B cell (primary cell): ENCODE data around the gene HSF4. TPM values are rescaled to one million over a fixed set of nuclear protein-coding genes. Genes with fewer than 3 reads are reported as not detected.

Experiments
- ATAC-seq: fragments of 200-7000 bp; cut with Tn5 transposase; one replicate; pipeline ENCODE4 v1.10.0; 2021; ENCODE audit warnings: low read depth, mild to moderate bottlenecking, moderate number of reproducible peaks, moderate library complexity
- CTCF ChIA-PET: fragments of 350-600 bp; sonication (Branson Sonifier 250); formaldehyde crosslinking; loops from one replicate; lab custom pipeline; 2021; ENCODE audit warnings: antibody characterized with exemption, inconsistent platforms; lab: Charles Lee
- POLR2A ChIA-PET: fragments of 350-600 bp; sonication (Branson Sonifier 250); formaldehyde crosslinking; loops from one replicate; lab custom pipeline; 2021; ENCODE audit warnings: antibody characterized with exemption; lab: Charles Lee
- DNase-seq: peaks from one replicate; pipeline ENCODE4 v3.0.0; 2013
- H2AFZ ChIP-seq: 2 replicates; pipeline ENCODE4 v1.6.1; 2012; ENCODE audit warnings: mild to moderate bottlenecking, low read depth, low read length; ENCODE audit not compliant: insufficient read depth, poor library complexity, severe bottlenecking
- H3K27ac ChIP-seq, 2 donors: 1 replicate in 1 of 2; 2 replicates in 1 of 2; pipeline ENCODE4 v1.5.1; 2012 to 2013; ENCODE audit warnings: low read length in 2 of 2, mild to moderate bottlenecking in 2 of 2, moderate library complexity in 1 of 2
- H3K27me3 ChIP-seq, 4 experiments: fragments of 200-600 bp in 1 of 4; sonication (generic) in 1 of 4; replicated peaks in 1 of 4; 1 replicate in 2 of 4; 2 replicates in 2 of 4; pipeline versions ENCODE4 v1.6.1 to v1.7.0; 2013 to 2016; ENCODE audit warnings: low read length in 3 of 4, mild to moderate bottlenecking in 2 of 4, mixed read lengths in 1 of 4, moderate library complexity in 1 of 4; ENCODE audit not compliant: insufficient read depth in 4 of 4, control insufficient read depth in 3 of 4; ENCODE audit errors: control extremely low read depth in 1 of 4
- H3K36me3 ChIP-seq, 2 experiments: replicated peaks in 1 of 2; 1 replicate in 1 of 2; 2 replicates in 1 of 2; pipeline versions ENCODE4 v1.6.1 to v1.7.1; 2013; ENCODE audit warnings: low read length in 1 of 2; ENCODE audit not compliant: insufficient read depth in 2 of 2, control insufficient read depth in 1 of 2; ENCODE audit errors: control extremely low read depth in 1 of 2, extremely low read depth in 1 of 2
- H3K4me1 ChIP-seq, 2 donors: fragments of 200-600 bp in 1 of 2; sonication (generic) in 1 of 2; 1 replicate in 1 of 2; 2 replicates in 1 of 2; pipeline versions ENCODE4 v1.5.1 to v1.6.1; 2013 to 2017; ENCODE audit warnings: low read length in 2 of 2; ENCODE audit not compliant: control insufficient read depth in 2 of 2, insufficient read depth in 2 of 2
- H3K4me2 ChIP-seq: replicated peaks from 2 replicates; pipeline ENCODE3; 2012; ENCODE audit warnings: mild to moderate bottlenecking, low read depth, low read length; ENCODE audit not compliant: poor library complexity, severe bottlenecking
- H3K4me3 ChIP-seq, 5 experiments: fragments of 200-600 bp in 1 of 5; sonication (generic) in 1 of 5; 1 replicate in 3 of 5; 2 replicates in 2 of 5; pipeline versions ENCODE4 v1.5.1 to v1.7.0; 2011 to 2016; ENCODE audit warnings: low read length in 4 of 5, mild to moderate bottlenecking in 4 of 5, low read depth in 2 of 5, control low read depth in 1 of 5, moderate library complexity in 1 of 5; ENCODE audit not compliant: insufficient read depth in 1 of 5; ENCODE audit errors: control extremely low read depth in 1 of 5, extremely low read depth in 1 of 5
- H3K79me2 ChIP-seq: fragments of 200-600 bp; sonication (generic); one replicate; pipeline ENCODE4 v1.6.0; 2016; ENCODE audit warnings: low read length; ENCODE audit not compliant: control insufficient read depth, insufficient read depth
- H3K9ac ChIP-seq: fragments of 200-600 bp; sonication (generic); 2 replicates; pipeline ENCODE4 v1.6.1; 2017; ENCODE audit warnings: mild to moderate bottlenecking, low read length, moderate library complexity
- H3K9me3 ChIP-seq, 3 donors: one replicate each; pipeline versions ENCODE4 v1.6.1 to v1.7.1; 2013; ENCODE audit warnings: low read length in 2 of 3; ENCODE audit not compliant: control insufficient read depth in 2 of 3, insufficient read depth in 1 of 3; ENCODE audit errors: control extremely low read depth in 1 of 3
- H4K20me1 ChIP-seq: 2 replicates; pipeline ENCODE4 v1.6.0; 2012; ENCODE audit warnings: mild to moderate bottlenecking, low read length; ENCODE audit not compliant: insufficient read depth, control insufficient read depth, poor library complexity, severe bottlenecking
- H3K27ac Mint-ChIP-seq: one replicate; pipeline ENCODE4 v1.8.0; 2021; ENCODE audit warnings: mixed read lengths
- H3K27me3 Mint-ChIP-seq: one replicate; pipeline ENCODE4 v1.8.0; 2021; ENCODE audit warnings: mixed read lengths
- H3K4me1 Mint-ChIP-seq: one replicate; pipeline ENCODE4 v1.8.0; 2021; ENCODE audit warnings: mixed read lengths
- H3K4me3 Mint-ChIP-seq: one replicate; pipeline ENCODE4 v1.8.0; 2021; ENCODE audit warnings: mixed read lengths
- H3K9me3 Mint-ChIP-seq: one replicate; pipeline ENCODE4 v1.8.0; 2022; ENCODE audit warnings: mixed read lengths; ENCODE audit not compliant: insufficient read depth
- EZH2 ChIP-seq: IDR thresholded peaks from 2 replicates; pipeline ENCODE4 v1.6.1; 2012; ENCODE audit warnings: borderline replicate concordance, low read depth, mild to moderate bottlenecking, moderate library complexity, low read length; ENCODE audit not compliant: insufficient read depth, poor library complexity, severe bottlenecking
- WGBS: methylation state at CpG from one replicate; pipeline ENCODE4 v1.1.5; 2013; ENCODE audit warnings: missing lambda C conversion rate; ENCODE audit not compliant: insufficient coverage; 5-methylcytosine and 5-hydroxymethylcytosine counted together
- intact Hi-C: fragments of 100-400 bp; cut with micrococcal nuclease; formaldehyde crosslinking; loops from one replicate; pipeline ENCODE4 v1.10.0; 2022
- polyA plus RNA-seq: library from polyadenylated mRNA; depleted of rRNA; stranded (reverse); fragments of >200 nt; gene quantifications from 2 replicates; pipeline ENCODE4 v1.2.3, GENCODE V29; 2012
- total RNA-seq, 2 donors: library from RNA; stranded (reverse); fragments of 120-200 nt in 1 of 2; gene quantifications; 1 replicate in 1 of 2; 2 replicates in 1 of 2; pipeline versions ENCODE4 v1.2.3 to v1.2.4, GENCODE V29; 2013 to 2022
- TF ChIP-seq, protein P1 (sequence below): fragments of 200-600 bp; IDR thresholded peaks from one replicate; pipeline ENCODE4 v1.8.0; 2022; ENCODE audit warnings: antibody characterized with exemption, mild to moderate bottlenecking

HSF4 gene
- total and polyA plus RNA-seq, 2 donors (not counting 1 experiment from before 2014, with no cell fraction given) = 11.9 to 12.2 TPM

DNA sequence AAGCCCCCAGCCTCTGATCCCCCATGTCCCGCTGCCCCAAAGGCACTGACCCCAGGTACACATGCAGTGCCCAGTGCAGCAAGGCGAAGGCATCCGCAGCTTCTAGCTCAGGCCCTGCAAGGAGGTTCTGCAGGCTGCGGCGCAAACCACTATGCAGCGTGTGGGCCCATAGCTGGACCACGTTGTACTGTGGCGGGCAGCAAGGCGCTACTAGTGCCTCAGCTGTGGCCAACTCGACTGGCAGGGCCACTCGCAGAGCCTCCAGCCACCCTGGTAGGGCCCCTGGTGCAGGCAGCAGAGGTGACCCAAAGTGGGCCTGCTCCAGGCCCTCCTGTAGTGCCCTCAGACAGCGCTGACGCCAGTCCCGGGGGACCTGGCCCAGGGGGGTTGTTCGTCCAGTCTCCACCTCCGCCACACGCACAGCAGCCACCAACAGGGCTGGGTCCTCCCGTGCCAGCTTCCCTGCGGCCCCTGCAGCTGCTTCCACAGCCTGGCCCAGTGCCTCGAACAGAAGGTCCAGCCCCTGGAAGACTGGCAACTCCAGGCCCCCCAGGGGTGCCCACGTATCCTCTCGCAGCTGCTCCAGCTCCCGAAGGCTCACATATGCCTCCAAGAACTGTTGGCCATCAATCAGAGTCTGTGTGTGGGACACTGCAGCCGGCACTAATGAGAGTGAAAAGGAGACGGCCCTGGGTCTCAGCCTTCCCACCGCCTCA lies 22.8 kb downstream of the HSF4 start:
- peaks cover 21% of the 10 kb centered on the region for H3K4me1 Mint-ChIP-seq
- WGBS = 88% methylated on average over 26 of the region's 26 CpGs
- DNase-seq (no peak), ATAC-seq (no peak)
- TF ChIP-seq EZH2 = no peak
- TF ChIP-seq, protein P1, sequence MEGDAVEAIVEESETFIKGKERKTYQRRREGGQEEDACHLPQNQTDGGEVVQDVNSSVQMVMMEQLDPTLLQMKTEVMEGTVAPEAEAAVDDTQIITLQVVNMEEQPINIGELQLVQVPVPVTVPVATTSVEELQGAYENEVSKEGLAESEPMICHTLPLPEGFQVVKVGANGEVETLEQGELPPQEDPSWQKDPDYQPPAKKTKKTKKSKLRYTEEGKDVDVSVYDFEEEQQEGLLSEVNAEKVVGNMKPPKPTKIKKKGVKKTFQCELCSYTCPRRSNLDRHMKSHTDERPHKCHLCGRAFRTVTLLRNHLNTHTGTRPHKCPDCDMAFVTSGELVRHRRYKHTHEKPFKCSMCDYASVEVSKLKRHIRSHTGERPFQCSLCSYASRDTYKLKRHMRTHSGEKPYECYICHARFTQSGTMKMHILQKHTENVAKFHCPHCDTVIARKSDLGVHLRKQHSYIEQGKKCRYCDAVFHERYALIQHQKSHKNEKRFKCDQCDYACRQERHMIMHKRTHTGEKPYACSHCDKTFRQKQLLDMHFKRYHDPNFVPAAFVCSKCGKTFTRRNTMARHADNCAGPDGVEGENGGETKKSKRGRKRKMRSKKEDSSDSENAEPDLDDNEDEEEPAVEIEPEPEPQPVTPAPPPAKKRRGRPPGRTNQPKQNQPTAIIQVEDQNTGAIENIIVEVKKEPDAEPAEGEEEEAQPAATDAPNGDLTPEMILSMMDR = no peak
- peaks cover 26 to 30% of the 10 kb centered on the region in 2 donors for H3K4me1 ChIP-seq
- ChIA-PET CTCF (no interaction called here), POLR2A (no interaction called here)
- H3K27me3 Mint-ChIP-seq = peaks cover 11% of the 10 kb centered on the region
- peaks cover 11% of the 10 kb centered on the region for H3K79me2 ChIP-seq
- H3K36me3 ChIP-seq = no peaks in the 10 kb centered on the region
- no peak overlapping the region for H2AFZ ChIP-seq
- no peak overlapping the region for H3K4me3 ChIP-seq
- H3K9ac ChIP-seq = no peak overlapping the region
- H3K27ac ChIP-seq = no peak overlapping the region
- no peak overlapping the region for H3K4me2 ChIP-seq
- no peak overlapping the region for H3K4me3 Mint-ChIP-seq
- intact Hi-C loops = no loop called here
- peaks cover 0 to 28% (median 6%) of the 10 kb centered on the region in 4 experiments for H3K27me3 ChIP-seq
- H3K9me3 Mint-ChIP-seq = no peaks in the 10 kb centered on the region
- peaks cover 0 to 4% (median 0%) of the 10 kb centered on the region in 3 donors for H3K9me3 ChIP-seq
- H3K27ac Mint-ChIP-seq = no peak overlapping the region
- peaks cover 3% of the 10 kb centered on the region for H4K20me1 ChIP-seq

DNA sequence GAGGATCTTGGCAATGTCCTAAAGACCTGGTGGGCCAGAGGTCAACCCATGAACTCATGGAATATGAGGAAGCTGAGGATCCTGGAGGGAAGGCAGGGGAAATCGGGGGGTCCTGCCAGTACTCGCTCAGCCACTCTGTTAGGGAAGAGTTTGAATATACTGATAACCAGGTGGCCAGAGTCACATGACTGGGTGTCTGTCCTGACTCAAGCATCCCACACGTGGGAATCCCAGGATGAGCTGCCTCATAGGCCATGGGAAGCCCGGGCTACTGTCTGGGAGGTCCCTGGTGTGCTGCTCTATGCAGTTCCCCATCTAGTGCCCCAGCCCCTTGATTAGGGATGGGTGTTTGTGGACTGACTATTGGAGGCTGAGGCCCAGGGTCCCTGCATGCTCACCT lies 23.8 kb downstream of the HSF4 start:
- H3K9me3 Mint-ChIP-seq = no peaks in the 10 kb centered on the region
- no peak overlapping the region for H3K27ac Mint-ChIP-seq
- Histone ChIP-seq H3K9ac (no peak overlapping the region), H3K4me2 (no peak overlapping the region), H3K79me2 (peaks cover 21% of the 10 kb centered on the region), H2AFZ (no peak overlapping the region), H3K27me3 (peaks cover 0 to 28% (median 6%) of the 10 kb centered on the region in 4 experiments), H4K20me1 (peaks cover 13% of the 10 kb centered on the region), H3K36me3 (no peaks in the 10 kb centered on the region), H3K4me3 (no peak overlapping the region), H3K27ac (no peak overlapping the region), H3K4me1 (peaks cover 32 to 34% of the 10 kb centered on the region in 2 donors), H3K9me3 (peaks cover 0 to 8% (median 0%) of the 10 kb centered on the region in 3 donors)
- peaks cover 11% of the 10 kb centered on the region for H3K27me3 Mint-ChIP-seq
- ChIA-PET POLR2A (no interaction called here), CTCF (no interaction called here)
- no peak overlapping the region for H3K4me3 Mint-ChIP-seq
- peaks cover 28% of the 10 kb centered on the region for H3K4me1 Mint-ChIP-seq
- WGBS = 71% methylated on average over 3 of the region's 4 CpGs
- ATAC-seq = no peak
- intact Hi-C loops = no loop called here
- TF ChIP-seq, protein P1 = no peak
- no peak for DNase-seq
